ENCODE measurements around the gene PKNOX1.
"Not testable (repeated sequence)": the region's sequence is repeated elsewhere in the genome, so short reads cannot be mapped to it uniquely, and the experiment has no call there.

PKNOX1 gene, protein sequence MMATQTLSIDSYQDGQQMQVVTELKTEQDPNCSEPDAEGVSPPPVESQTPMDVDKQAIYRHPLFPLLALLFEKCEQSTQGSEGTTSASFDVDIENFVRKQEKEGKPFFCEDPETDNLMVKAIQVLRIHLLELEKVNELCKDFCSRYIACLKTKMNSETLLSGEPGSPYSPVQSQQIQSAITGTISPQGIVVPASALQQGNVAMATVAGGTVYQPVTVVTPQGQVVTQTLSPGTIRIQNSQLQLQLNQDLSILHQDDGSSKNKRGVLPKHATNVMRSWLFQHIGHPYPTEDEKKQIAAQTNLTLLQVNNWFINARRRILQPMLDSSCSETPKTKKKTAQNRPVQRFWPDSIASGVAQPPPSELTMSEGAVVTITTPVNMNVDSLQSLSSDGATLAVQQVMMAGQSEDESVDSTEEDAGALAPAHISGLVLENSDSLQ

DNA sequence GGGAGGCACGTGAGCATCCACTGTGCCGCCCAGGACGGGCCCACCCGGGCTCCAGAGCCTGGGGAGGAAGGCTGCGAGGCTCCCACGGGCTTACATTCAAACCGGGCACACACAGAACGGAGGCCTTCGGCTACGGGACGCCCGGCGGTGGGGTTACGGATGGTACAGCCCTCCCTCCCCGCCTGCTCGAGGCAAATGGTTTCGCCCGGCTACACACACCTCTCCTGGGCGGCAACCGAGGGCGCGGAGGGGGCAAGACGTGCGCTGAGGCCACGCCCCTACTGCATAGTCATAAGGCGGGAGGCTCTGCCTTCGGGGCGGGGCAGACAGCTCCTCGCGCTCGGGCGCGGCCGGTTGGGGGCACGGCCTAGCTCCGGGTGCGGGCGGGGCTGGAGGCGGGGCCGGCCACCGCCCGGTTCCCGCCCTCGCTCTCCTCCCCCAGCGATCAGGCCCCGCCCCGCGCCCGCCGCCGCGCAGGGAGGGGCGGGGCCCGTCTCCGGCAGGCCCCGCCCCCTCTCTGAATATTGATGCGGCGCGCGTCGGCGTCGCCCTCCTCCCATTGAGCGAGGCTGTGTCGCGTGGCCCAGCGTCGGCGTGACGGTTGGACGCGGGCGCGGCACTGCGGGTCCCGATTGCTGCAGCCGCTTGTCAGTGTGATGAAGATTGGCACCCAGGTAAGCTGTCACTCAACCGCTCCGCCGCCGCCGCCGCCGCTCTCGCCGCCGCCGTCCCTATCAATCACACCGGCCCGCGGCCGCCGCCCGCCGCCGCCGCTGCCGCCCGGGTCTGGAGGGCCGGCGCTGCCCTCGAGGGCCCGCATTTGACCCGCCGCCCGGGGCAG lies at the start of gene PKNOX1:
Gene PKNOX1 (plus strand): TSS at position 572 of the 841 bp plus-strand sequence. CDS start 29,820 bp downstream, outside the sequence.
- peak; percentile 100 for DNase-seq

DNA sequence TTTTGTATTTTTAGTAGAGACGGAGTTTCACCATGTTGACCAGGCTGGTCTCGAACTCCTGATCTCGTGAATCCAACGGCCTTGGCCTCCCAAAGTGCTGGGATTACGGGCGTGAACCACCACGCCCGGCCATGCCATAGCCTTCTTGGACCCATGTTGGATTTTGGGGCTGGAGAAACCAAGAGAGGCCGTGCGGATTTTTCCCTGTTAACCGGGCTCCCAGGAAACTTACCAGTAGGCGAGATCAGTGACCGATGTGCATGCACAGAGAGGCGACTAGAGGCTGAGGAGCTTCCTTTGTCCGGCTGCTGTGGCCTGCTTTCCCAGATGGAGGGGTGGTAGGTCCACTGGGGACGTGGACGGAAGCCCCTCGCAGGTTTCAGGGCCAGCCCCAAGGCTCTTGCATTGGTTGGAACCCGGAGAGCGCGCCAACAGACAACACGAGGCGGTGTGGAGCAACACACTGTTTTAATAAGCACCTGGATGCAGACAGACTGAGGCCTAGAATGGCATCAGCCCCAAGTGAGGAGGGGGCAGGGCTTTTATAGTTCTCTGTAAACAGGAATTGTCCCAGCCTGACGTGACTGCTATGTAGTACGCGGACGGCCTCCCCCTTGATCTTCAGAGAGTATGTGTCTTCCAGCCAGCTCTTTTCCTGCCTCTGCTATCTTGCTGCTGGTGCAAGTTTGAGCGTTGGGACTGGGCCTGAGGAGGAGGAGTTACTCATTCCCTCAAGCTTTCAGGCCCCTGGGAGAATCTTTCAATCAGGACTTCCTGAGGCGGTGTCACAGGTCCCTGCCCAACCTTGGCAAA lies 49.0 kb upstream of the PKNOX1 start, which contains the start of gene ERVH48-1:
Gene ERVH48-1 (minus strand): TSS at position 517 of the 813 bp plus-strand sequence. CDS start 6,624 bp downstream, outside the sequence.
- no peak for DNase-seq

DNA sequence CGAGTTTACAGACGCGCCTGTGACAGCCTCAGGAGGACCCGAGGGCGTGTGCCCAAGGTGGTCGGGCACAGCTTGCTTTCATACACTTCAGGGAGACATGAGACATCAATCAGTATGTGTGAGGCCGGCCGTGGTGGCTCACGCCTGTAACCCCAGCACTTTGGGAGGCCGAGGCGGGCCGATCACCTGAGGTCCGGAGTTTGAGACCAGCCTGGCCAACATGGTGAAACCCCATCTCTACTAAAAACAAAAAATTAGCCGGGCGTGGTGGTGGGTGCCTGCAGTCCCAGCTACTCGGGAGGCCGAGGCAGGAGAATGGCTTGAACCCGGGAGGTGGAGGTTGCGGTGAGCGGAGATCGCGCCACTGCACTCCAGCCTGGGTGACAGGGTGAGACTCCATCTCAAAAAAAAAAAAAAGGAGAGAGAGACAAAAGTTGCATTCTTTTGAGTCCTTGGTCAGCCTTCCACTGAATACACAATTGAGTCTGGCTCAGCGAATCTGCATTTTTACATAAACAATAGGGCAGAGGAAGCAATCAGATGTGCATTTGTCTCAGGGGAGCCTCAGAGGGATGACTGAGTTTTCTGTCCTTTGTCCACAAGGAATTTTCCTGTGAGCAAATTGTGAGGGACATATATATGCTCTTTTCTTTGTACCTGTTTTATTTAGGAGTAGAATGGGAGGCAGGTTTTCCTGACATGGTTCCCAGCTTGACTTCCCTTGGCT lies 46.7 kb upstream of the PKNOX1 start:
- DNase-seq = peak; percentile 11 to 34

DNA sequence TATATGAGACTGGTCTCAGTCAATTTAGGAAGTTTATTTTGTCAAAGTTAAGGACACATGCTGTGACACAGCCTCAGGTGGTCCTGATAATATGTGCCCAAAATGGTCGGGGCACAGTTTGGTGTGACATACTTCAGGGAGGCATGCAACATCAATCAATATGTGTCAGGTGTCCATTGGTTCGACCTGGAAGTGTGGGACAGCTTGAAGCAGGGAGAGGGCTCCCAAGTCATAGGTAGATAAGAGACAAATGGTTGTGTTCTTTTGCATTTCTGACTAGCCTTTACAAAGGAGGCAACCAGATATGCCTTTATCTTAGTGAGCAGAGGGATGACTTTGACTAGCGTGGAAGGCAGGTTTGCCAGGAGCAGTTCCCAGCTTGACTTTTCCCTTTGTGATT lies 44.4 kb upstream of the PKNOX1 start:
- DNase-seq = no peak

DNA sequence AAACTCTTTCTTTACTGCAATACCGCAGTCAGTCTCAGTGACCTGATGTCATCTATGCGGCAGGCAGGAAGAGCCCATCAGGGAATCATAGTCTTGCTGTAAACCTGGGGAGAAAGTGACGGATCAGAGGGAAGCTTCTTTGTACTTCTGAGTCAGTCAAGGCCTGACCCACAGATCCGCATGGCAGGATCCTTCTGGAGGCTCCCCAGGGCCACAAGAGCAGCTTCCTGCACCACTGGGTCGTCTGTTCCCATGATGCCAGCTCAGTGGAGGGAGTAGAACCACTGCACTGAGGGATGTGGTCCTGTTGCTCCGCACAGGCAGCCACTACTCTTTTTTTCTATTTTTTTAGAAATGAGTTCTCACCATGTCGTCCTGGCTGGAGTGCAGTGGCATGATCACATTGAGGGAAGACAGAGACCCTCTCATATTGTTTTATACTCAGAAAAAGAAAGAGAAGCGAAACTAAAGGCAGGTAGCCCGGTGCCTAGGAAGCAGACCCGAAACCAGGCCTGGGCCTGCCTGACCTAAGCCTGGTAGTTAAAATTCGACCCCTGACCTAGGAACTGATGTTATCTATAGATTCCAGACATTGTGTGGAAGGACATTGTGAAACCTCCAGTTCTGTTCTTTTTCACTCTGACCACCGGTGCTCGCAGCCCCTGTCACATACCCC lies 42.7 kb upstream of the PKNOX1 start:
- DNase-seq = no peak

DNA sequence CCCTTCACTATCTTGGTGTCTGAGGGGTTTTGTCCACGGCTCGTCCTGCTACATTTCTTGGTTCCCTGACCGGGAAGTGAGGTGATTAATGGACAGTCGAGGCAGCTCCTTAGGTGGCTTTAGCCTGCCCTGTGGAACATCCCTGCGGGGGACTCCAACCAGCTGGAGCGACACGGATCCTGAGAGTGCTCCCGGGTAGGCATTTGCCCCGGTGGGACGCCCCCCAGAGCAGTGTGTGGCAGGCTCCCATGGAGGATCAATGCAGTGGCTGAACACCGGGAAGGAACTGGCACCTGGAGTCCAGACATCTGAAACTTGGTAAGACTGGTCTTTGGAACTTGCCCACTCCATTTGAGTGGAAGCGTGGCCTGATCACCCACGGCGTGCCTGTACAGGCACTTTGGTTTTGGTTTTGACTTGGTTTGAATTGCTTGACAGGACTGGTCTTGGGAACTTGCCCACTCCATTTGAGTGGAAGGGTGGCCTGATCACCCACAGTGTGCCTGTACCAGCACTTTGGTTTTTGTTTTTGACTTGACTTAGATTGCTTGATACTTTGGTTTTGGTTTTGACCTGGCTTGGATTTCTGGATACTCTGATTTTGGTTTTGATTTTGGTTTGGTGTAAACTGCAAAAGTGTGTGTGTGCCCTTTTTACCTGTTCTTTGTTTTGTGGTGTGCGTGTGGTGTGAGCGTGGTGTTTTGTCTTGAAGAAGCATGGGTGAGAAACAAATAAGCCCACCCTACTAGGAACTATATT lies 41.8 kb upstream of the PKNOX1 start:
- DNase-seq = not testable (repeated sequence)

DNA sequence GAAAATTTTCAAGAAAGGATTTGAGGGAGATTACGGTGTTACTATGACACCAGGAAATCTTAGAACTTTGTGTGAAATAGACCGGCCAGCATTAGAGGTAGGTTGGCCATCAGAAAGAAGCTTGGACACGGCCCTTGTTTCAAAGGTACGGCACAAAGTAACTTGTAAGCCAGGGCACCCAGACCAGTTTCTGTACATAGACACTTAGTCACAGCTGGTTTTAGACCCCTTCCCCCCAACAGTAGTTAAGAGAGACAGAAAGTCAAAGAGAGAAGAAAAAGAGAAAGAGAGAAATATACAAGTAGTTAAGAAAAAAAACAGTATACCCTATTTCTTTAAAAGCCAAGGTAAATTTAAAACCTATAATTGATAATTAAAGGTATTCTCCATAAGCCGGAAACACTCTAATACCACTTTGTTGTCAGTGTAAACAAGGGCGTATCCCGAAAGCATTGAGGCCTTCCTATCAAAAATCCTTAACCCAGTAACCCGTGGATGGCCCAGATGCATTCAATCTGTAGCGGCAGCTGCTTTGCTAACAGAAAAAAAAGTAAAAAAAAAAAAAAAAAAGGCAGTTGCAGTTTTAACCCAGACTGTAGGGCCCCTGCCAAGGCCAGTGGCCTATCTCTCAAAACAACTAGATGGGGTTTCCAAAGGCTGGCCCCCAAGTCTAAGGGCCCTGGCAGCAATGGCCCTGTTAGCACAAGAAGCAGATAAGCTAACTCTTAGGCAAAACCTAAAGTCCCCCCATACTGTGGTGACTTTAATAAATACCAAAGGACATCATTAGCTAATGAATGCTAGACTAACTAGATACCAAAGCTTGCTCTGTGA lies 41.0 kb upstream of the PKNOX1 start:
- not testable (repeated sequence) for DNase-seq

DNA sequence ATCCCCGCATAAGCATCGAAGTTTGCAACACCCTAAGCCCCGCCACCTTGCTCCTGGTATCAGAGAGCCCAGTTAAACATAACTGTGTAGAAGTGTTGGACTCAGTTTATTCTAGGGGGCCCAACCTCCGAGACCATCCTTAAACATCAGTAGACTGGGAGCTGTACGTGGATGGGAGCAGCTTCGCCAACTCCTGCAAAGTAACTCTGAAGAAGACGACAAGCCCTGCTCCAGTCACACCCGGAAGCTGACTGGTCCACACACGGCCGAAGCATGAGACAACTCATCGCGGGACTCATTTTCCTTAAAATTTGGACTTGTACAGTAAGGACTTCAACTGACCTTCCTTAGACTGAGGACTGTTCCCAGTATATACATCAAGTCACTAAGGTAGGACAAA lies 40.4 kb upstream of the PKNOX1 start:
- DNase-seq = not testable (repeated sequence)

DNA sequence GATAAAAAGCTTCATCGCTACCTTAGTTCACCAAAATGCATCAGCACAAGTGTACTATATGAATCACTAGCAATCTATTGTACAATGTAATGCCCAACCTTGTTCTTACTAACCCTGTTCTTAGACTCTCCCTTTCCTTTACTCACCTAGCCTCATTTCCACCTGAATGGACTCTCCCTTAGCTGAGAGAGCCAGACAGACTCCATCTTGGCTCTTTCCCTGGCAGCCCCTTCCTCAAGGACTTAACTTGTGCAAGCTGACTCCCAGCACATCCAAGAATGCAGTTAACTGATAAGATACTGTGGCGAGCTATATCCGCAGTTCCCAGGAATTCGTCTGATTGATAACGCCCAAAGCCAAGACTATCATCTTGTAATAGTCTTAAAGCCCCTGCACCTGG lies 38.0 kb upstream of the PKNOX1 start:
- DNase-seq = not testable (repeated sequence)

DNA sequence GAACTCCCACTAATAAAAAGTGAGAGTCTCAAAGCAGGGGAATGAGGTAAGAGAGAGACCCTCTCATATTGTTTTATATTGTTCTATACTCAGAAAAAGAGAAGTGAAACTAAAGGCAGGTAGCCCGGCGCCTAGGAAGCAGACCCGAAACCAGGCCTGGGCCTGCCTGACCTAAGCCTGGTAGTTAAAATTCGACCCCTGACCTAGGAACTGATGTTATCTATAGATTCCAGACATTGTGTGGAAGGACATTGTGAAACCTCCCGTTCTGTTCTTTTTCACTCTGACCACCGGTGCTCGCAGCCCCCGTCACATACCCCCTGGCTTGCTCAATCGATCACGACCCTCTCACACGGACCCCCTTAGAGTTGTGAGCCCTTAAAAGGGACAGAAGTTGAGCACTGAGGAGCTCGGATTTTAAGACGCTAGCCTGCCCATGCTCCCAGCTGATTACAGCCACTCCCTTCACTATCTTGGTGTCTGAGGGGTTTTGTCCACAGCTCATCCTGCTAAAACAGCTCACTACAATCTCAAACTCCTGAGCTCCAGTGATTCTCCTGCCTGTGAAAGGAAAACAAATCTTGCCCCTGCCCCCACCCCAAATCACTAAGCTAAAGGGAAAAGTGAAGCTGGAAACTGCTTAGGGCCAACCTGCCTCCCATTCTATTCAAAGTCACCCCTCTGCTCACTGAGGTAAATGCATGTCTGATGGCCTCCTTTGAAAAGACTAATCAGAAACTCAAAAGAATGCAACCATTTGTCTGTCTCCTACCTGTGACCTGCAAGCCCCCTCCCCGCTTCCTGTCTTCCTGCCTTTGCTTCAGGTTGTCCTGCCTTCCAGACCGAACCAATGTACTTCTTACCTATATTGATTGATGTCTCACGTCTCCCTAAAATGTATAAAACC lies 37.1 kb upstream of the PKNOX1 start:
- DNase-seq = not testable (repeated sequence)

DNA sequence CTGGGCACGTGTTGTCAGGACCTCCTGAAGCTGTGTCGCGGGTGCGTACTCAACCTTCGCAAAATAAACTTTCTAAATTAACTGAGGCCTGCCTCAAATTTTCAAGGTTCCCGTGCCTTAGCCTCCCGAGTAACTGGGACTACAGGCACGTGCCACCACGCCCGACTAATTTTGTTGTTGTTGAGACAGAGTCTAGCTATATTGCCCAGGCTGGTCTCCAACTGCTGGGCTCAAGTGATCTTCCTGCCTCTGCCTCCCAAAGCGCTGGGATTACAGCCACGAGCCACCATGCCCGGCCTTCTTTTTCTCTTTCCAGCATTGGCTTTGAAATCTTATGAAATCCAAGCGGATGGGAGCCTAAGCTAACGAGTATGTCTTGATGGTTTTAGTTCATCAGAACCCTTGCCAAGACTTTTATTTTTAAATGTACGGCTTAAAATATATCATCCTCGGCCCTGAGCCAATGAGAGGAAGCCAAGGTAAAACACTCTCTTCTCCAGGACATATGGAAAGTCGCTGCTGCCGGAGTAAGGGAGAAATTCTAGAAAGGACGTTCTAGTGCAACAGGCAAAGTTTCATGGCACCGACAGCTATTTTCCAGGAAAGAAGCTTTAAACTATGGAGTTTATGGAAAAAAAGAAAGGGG lies 36.3 kb upstream of the PKNOX1 start:
- no peak for DNase-seq

DNA sequence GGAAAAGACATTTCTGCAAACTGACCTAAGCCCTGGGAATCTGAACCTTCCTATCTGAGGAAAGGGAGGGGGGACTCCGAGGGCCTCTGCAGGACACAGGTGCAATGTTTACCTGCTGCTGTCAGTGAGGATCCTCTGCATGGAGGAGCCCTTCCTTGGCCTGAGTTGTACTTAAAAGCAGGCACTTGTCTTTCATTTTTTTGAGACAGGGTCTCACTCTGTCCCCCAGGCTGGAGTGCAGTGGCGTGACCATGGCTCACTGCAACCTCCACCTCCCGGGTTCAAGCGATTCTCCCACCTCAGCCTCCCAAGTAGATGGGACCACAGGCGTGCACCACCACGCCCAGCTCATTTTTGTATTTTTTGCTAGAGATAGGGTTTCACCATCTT lies 35.8 kb upstream of the PKNOX1 start:
- DNase-seq = not testable (repeated sequence)

DNA sequence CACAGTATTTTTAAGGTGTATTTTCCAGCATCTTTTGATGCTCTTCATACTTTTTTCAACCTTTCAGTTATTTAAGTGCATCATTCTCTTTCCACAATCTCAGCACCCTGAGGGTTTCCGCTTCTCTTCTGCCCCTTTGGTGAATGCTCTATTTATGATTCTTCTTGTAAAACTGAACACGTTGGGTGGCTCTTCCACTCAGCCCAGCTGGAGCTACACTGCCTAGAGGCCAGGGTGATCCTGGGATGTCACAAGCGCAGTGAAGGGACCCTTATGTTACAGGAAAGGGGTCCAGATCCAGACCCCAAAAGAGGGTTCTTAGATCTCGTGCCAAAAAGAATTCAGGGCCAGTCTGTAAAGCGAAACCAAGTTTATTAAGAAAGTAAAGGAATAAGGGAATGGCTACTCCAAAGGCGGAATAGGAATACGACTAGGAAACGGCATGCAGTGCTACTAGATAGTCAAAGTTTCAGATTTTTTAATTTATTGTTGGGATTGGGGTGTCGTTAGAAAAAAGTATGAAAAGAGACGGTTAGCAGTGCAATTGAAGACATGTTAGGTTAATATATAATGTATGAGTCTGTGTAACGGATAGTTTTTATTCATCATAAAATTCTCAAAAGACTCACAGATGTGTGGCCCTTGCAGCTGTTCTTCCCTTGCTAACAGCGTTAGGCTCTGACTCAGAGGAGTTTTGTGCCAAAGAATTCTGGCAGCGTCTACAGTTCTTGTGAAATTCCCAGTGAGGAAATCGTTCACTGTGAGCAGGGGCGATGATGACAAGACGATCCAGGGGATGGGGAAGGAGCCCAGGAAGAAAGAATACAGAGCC lies 34.6 kb upstream of the PKNOX1 start:
- DNase-seq = peak; percentile 55 to 85

DNA sequence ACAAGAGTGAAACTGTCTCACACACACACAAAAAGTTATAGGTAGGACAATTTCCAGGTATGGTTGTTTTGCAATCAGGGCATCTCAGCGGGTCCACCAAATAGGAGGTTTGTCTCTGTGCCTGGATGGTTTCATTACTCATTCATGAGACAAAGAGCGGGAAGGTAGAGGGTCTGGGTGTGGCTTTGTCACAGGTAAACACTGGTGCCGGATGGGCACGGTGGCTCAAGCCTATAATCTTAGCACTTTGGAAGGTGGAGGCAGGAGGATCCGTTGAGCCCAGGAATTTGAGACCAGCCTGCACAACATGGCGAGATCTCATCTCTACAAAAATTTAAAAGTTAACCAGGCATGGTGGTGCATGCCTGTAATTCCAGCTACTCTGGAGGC lies 32.7 kb upstream of the PKNOX1 start:
- DNase-seq = no peak

DNA sequence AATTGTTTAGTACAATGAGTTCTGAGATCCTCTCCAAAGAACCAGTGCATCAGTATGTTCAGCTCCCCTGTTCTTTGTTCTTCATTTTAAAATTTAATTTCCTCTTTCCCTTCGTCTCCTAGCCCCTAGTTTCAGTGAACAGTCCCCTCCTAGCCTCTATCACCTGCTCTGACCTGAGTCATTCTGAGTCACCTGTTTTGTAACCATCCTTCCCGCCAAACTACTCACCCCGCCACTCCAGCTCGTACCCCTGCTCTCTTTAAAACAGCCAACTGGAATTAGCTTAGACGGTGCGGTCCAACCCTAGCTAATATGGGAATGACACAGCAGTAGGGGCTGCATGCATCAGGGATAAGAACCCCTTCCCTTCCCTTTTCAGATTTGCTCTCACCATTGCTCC lies 32.1 kb upstream of the PKNOX1 start:
- no peak for DNase-seq

DNA sequence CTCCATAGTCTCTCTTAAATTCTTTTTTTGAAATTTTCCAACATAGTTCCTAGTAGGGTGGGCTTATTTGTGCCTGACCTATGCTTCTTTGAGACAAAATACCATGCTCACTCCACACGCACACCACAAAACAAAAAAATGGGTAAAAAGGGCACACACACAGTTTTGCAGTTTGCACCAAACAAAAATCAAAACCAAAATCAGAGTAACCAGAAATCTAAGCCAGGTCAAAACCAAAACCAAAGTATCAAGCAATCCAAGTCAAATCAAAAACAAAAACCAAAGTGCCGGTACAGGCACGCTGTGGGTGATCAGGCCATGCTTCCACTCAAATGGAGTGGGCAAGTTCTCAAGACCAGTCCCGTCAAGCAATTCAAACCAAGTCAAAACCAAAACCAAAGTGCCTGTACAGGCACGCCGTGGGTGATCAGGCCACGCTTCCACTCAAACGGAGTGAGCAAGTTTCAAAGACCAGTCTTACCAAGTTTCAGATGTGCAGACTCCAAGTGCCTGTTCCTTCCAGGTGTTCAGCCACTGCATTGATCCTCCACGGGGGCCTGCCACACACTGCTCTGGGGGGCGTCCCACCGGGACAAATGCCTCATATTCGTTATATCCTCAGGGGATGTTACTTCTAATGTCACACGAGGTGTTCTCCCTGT lies 25.1 kb upstream of the PKNOX1 start:
- DNase-seq = not testable (repeated sequence)

DNA sequence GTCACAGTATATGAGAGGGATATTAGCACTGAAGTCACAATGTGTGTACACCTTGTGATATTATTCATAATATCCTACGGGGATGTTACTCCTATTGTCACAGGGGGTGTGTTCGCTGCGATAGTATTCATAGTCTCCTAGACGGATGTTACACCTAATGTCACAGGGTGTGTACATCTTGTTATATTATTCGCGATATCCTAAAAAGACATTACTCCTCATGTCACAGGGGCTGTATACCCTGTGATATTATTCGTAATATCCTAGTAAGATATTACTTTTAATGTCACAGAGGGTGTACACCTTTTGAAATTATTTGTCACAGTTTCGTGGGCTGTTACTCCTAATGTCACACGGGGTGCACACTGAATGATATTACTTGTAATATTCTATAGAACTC lies 23.2 kb upstream of the PKNOX1 start:
- not testable (repeated sequence) for DNase-seq
